Erythroblast (primary cell): ENCODE results near the gene BIRC5.
"Not testable (repeated sequence)": the region's sequence is repeated elsewhere in the genome, so short reads cannot be mapped to it uniquely, and the experiment has no call there.

ENCODE experiments used
- DNase-seq, 2 experiments: peaks; one replicate each; lab custom pipeline; 2025; lab: John Stamatoyannopoulos, UW
- GATA1 ChIP-seq: IDR thresholded peaks from 2 replicates; pipeline ENCODE4 v1.6.1; 2011; ENCODE audit warnings: low read depth, mild to moderate bottlenecking, control low read depth, low read length, moderate library complexity
- POLR2A ChIP-seq: IDR thresholded peaks from 2 replicates; pipeline ENCODE4 v1.6.1; 2011; ENCODE audit warnings: mild to moderate bottlenecking, low read length

BIRC5 gene

GRCh38 chr17:78214016-78214705, at the start of gene BIRC5:
Gene BIRC5 (plus strand): TSS chr17:78214253. CDS start chr17:78214317, 64 bp downstream.
- TF ChIP-seq POLR2A: peak; percentile 73
- TF ChIP-seq GATA1: no peak

GRCh38 chr17:78164748-78165607, 49.1 kb upstream of the BIRC5 start:
- DNase-seq: no peak
- TF ChIP-seq POLR2A (no peak), GATA1 (no peak)

More at GRCh38 chr17:78214016-78214705, at the start of gene BIRC5:
- peak; percentile 93 to 96 for DNase-seq

DNA sequence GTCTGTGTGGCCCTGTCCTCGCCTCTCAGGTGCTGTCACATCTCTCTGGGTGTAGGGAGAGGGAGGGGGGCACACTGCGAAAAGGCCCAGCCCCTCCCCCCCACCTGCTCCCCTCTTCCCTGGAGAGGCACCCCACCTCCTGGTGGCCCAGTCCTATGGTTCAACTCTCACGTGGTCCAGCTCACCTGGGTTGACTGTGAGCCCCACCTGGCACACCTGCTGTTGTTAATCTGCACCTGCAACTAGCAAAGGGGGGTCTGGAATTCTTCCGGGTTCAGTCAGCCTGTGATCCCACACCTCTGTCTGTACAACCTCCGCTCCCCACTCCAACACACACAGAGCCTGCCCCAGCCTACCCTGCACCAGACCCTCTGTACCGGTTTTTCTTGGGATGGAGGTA, 47.6 kb upstream of the BIRC5 start:
- TF ChIP-seq POLR2A: no peak
- TF ChIP-seq GATA1: no peak
- DNase-seq: no peak

GRCh38 chr17:78168242-78168902, 45.7 kb upstream of the BIRC5 start, which contains the start of gene SYNGR2:
Gene SYNGR2 (plus strand): TSS chr17:78168581. CDS start chr17:78168617, 36 bp downstream.
- TF ChIP-seq GATA1 (no peak), POLR2A (peak; percentile 70)
- peak; percentile 89 to 93 for DNase-seq

GRCh38 chr17:78168903-78169793, 44.9 kb upstream of the BIRC5 start:
- no peak for TF ChIP-seq GATA1
- TF ChIP-seq POLR2A: no peak
- peak in 1 of 2 experiments; percentile 61 for DNase-seq

- TF ChIP-seq POLR2A (no peak), GATA1 (no peak)
- DNase-seq: no peak
Measured at GRCh38 chr17:78170692-78171590, 43.1 kb upstream of the BIRC5 start.

- not testable (repeated sequence) for DNase-seq
Measured at GRCh38 chr17:78171591-78172248, 42.3 kb upstream of the BIRC5 start.

DNA sequence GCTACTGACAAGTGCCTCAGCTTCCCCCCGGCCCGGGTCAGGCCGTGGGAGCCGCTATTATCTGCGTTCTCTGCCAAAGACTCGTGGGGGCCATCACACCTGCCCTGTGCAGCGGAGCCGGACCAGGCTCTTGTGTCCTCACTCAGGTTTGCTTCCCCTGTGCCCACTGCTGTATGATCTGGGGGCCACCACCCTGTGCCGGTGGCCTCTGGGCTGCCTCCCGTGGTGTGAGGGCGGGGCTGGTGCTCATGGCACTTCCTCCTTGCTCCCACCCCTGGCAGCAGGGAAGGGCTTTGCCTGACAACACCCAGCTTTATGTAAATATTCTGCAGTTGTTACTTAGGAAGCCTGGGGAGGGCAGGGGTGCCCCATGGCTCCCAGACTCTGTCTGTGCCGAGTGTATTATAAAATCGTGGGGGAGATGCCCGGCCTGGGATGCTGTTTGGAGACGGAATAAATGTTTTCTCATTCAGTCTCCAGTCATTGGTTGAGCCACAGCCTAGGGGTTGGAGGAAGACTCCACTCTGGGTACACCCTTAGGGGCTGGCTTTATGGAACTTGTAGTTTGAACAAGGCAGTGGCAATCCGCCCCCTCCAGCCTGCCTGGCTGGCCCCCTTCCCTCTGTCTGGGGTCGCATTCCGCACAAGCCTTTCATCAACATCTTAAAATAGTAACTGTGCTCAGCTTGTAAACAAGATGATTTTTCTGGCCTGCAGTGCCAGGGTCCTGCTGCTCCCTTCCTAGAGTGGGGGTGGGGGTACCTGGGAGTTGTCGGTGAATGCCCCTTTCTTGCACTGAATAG, 41.6 kb upstream of the BIRC5 start:
- DNase-seq: peak in 1 of 2 experiments; percentile 29
- TF ChIP-seq POLR2A (peak; percentile 36), GATA1 (no peak)

DNA sequence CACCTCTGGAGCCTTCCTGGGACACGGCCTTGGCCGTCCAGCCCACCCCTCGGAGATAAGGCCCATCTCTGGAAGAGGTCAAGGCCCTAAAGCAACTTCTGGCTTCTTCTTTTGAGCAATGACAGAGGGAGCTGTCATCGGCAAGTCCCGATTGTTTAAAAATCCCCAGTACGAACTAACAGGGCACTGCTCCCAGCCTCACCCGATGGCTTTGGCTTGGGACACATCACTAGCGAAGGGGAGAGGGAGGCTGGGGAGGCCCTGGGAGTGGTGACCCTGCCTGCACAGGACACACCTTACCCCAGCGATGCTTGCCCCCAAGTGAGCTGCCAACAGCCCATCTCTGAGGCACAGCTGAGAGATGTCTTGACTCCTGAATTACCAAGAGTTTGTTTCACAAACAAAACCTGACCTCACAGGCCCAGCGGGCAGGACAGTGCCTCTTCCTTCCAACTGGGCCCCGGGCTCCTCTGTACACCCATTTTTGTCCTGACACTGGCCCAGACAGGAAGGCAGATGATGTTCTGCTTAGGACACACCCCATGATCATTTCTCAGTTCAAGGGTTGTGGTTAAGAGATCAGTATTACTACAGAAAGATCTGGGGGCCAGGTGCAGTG, 40.8 kb upstream of the BIRC5 start:
- DNase-seq: no peak
- no peak for TF ChIP-seq GATA1
- peak; percentile 20 for TF ChIP-seq POLR2A

- no peak for TF ChIP-seq GATA1
- no peak for TF ChIP-seq POLR2A
- DNase-seq: no peak
Measured at GRCh38 chr17:78174346-78174869, 39.6 kb upstream of the BIRC5 start.
